ENCODE results near the gene SH3PXD2A. TPM values are rescaled to one million over a fixed set of nuclear protein-coding genes. Genes with fewer than 3 reads are reported as not detected.

SH3PXD2A gene
- total RNA-seq, 2 experiments from 2014 or later, result 14.8 to 16.0 TPM

DNA sequence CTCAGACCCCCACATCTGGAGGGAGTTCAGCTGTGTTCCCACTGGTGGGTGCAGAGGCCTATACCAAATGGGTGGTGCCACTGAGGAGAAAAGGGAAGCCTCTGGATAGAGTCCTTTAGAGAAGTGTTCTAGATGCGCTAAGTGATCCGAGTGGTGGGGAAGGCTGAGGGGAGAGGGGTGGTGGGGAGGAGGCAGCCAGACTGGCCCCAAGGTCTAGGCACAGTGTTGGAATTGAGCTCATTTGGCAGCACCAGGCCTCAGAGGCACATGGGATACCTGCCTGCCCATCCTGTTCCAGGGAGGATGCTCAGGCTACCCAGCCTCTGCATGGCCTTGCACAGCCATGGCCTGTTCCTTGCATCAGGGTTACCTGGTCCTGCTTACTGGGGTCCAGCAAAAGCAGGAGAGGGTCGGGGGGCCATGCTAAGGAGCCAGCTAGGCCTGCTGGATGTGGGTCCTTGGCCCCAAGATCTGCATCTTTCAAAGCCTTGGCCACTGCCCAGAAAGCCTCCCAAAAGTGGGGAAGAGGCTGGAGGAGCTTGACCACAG, 262.3 kb downstream of the SH3PXD2A start:
- Mint-ChIP-seq H3K36me3 (no peaks in the 10 kb centered on the region), H3K27me3 (no peaks in the 10 kb centered on the region), H3K4me3 (no peak overlapping the region), H3K27ac (no peak overlapping the region), H3K9me3 (no peaks in the 10 kb centered on the region), H3K4me1 (peaks cover 4% of the 10 kb centered on the region)
- ATAC-seq (ENCODE audit: low read depth) (no peak), DNase-seq (no peak)
- POLR2A ChIA-PET, result no interaction called here

DNA sequence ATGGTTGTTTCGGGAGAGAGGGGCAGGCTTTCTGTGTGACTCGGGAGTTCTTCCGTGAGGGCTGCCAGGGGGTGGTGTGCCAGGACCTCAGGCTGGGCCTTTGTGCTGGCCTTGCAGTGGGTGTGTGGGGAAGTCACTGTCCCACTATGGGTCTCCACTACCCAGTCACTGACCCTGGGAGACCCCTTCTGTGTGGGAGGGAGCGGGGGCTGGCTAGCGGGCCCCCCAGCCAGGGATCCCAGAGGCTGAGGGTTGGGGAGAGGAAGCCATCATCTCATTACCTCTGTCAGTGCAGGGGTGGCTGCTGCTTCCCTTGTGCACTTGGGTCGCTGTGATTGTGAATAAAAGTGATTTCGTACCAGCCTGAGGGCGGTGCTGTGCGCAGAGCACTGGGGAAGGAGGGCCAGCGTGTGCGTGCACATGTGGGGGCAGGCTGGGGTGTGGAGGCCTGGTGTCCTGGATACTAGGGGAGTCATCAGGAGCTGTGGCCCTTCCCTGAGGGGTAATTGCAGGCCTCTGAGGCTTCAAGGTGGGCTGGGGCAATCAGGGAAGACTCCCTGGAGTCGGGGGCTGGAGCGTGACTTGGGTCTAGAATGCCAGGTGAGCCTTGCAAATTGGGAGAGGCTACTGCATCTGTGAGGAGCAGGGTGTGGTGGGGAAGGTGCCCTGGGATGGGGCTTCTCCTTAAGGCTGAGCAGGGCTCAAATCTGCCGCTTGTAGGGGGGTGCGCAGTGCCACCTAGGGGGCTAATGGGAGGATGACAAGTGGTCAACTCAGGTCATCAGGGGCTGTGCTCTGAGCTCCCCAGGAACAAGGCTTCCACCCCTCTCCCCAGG, 263.0 kb downstream of the SH3PXD2A start:
- Mint-ChIP-seq H3K27me3 (no peaks in the 10 kb centered on the region), H3K27ac (no peak overlapping the region), H3K4me3 (no peak overlapping the region), H3K4me1 (peaks cover 6% of the 10 kb centered on the region), H3K36me3 (no peaks in the 10 kb centered on the region), H3K9me3 (no peaks in the 10 kb centered on the region)
- DNase-seq (peak; percentile 53), ATAC-seq (ENCODE audit: low read depth) (peak; percentile 81)
- POLR2A ChIA-PET, result no interaction called here

DNA sequence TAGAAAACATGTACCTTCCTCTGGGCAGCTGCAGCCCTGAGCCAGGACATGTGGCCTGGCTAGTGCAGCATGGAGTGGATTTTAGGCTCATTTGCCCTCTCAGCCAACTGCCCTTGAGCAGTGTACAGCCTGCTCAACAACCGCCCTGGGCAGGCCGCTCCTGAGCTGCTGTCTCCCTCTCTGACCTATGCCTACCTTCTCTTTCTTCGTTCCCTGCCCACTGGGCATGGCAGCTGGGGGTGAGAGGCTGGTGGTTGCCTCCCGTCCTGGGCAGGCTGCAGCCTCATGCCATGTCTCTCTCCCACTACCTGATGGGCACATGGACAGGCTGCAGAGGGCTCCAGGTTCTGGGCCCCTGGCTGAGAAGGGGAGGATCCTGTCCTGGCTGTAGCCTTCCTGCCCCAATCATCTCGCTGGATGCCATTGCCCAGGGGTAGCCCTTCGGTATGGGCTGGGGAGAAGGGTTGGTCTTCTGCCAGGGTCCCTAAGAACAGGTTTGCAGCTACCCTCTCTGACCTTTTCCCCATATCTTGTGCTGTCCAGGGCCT, 264.6 kb downstream of the SH3PXD2A start:
- ATAC-seq (ENCODE audit: low read depth) (no peak), DNase-seq (no peak)
- Mint-ChIP-seq H3K27me3 (no peaks in the 10 kb centered on the region), H3K4me1 (peaks cover 6% of the 10 kb centered on the region), H3K27ac (no peak overlapping the region), H3K9me3 (no peaks in the 10 kb centered on the region), H3K4me3 (no peak overlapping the region), H3K36me3 (peaks cover 1% of the 10 kb centered on the region)
- POLR2A ChIA-PET, result no interaction called here

DNA sequence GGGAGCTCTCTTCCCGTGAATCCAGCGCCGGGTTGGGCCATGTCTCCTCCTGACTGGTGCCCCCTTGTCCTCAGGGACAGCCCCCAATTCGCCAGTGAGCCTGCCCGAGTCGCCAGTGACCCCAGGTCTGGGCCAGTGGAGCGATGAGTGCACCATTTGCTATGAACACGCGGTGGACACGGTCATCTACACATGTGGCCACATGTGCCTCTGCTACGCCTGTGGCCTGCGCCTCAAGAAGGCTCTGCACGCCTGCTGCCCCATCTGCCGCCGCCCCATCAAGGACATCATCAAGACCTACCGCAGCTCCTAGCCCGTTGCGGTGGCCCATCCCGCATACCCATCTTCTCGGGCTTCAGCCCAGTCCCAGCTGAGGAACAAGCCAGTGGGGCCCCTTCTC, 265.3 kb downstream of the SH3PXD2A start:
- no peaks in the 10 kb centered on the region for H3K9me3 Mint-ChIP-seq
- H3K27me3 Mint-ChIP-seq, result no peaks in the 10 kb centered on the region
- DNase-seq, result no peak
- peaks cover 6% of the 10 kb centered on the region for H3K4me1 Mint-ChIP-seq
- H3K36me3 Mint-ChIP-seq, result peaks cover 1% of the 10 kb centered on the region
- H3K27ac Mint-ChIP-seq, result no peak overlapping the region
- POLR2A ChIA-PET, result no interaction called here
- ATAC-seq (ENCODE audit: low read depth), result no peak
- H3K4me3 Mint-ChIP-seq, result no peak overlapping the region

DNA sequence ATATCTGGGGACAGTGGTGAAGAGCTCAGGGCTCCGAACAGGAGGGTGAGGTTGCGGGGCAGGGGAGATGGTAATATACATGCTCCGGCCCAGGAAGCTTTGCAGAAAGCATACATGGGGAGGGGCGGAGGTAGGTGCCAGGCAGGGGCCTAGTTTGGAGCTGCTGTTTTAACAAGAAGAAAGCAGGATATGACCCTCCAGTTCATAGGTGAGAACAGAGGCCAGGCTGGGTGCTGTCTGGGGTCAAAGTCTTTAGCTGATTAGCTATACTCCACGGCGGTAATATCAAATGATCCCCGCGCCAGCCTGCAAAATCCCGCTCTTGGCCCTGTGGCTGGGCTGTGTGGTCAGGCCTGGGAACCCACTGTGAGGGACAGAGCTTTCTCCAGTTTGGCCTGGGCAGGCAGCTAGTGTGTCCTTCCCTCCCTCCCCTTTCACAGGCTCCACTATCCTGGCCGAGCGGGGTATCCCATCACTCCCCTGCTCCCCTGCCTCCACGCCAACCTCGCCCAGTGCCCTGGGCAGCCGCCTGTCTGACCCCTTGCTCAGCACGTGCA, 266.2 kb downstream of the SH3PXD2A start:
- POLR2A ChIA-PET, result no interaction called here
- H3K27ac Mint-ChIP-seq, result no peak overlapping the region
- no peaks in the 10 kb centered on the region for H3K9me3 Mint-ChIP-seq
- peaks cover 6% of the 10 kb centered on the region for H3K4me1 Mint-ChIP-seq
- no peak for DNase-seq
- H3K36me3 Mint-ChIP-seq, result peaks cover 1% of the 10 kb centered on the region
- H3K4me3 Mint-ChIP-seq, result no peak overlapping the region
- no peak for ATAC-seq (ENCODE audit: low read depth)
- H3K27me3 Mint-ChIP-seq, result no peaks in the 10 kb centered on the region

DNA sequence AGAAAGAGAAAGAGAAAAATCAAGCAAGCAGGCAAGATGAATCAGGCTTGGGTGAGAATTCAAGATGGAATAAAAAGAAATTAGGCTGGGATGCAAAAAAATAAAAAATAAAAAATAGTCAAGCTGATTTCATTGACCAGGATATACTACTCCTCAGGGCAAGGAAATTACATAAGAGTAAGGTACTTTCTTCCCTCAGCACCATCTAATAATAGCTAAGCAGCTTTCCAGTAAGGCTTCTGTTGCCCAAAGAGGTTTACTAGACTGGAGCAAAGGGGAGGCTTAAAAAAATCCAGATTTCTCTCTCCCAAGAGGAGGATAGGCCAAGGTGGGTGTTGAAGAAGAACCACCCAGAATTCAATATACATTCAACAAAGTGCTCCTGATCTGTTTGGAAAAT, 268.3 kb downstream of the SH3PXD2A start:
- Mint-ChIP-seq H3K27ac (no peak overlapping the region), H3K4me3 (no peak overlapping the region), H3K27me3 (no peaks in the 10 kb centered on the region), H3K4me1 (peaks cover 10% of the 10 kb centered on the region), H3K9me3 (no peaks in the 10 kb centered on the region), H3K36me3 (peaks cover 3% of the 10 kb centered on the region)
- DNase-seq (no peak), ATAC-seq (ENCODE audit: low read depth) (no peak)
- POLR2A ChIA-PET, result no interaction called here

DNA sequence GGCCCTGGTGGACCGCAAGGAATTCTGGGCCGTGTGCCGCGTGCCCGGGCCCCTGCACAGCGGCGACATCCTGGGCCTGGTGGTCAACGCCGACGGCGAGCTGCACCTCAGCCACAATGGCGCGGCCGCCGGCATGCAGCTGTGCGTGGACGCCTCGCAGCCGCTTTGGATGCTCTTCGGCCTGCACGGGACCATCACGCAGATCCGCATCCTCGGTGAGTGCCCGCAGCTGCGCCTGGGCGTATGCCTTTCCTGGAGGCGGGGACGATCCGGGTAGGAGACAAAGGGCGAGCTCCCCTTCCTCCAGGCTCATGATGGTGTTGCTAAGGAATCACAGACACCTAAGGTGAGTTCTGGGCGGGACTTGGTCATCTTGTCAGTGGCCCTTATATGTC, 270.4 kb downstream of the SH3PXD2A start:
- Mint-ChIP-seq H3K27ac (peak overlapping the region; percentile 23), H3K27me3 (no peaks in the 10 kb centered on the region), H3K9me3 (no peaks in the 10 kb centered on the region), H3K4me1 (peaks cover 10% of the 10 kb centered on the region), H3K36me3 (peaks cover 3% of the 10 kb centered on the region), H3K4me3 (peak overlapping the region; percentile 46)
- DNase-seq (no peak), ATAC-seq (ENCODE audit: low read depth) (no peak)
- POLR2A ChIA-PET, result interaction anchor here (0.5 to 1.8 kb wide), 6 partner anchors 18 to 1111 kb away, joined by 3 to 7 read pairs (median 3); partner anchors contain the start of gene NEURL1

DNA sequence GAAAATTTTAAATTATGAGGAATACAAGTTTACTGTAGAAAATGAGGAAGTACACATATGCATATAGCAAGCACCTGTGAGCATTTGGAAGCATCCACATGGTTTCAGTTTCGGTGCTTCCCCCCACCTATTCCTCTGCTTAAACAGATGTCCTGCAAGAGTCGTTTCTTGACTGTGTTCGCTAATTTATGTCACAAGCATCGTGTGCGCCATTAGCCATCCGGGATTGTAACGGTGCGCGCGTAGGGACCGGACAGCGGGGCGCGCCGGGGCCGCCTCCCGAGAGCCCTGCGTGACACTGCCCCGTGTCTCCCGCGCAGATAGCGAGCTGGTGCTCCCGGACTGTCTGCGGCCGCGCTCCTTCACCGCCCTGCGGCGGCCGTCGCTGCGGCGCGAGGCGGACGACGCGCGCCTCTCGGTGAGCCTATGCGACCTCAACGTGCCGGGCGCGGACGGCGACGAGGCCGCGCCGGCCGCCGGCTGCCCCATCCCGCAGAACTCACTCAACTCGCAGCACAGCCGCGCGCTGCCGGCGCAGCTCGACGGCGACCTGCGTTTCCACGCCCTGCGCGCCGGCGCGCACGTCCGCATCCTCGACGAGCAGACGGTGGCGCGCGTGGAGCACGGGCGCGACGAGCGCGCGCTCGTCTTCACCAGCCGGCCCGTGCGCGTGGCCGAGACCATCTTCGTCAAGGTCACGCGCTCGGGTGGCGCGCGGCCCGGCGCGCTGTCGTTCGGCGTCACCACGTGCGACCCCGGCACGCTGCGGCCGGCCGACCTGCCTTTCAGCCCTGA, 271.0 kb downstream of the SH3PXD2A start:
- H3K4me1 Mint-ChIP-seq, result peaks cover 10% of the 10 kb centered on the region
- POLR2A ChIA-PET, result interaction anchor here (0.5 to 1.8 kb wide), 9 partner anchors 19 to 1110 kb away, joined by 3 to 7 read pairs (median 3); partner anchors contain the start of gene TAF5
- peak overlapping the region; percentile 93 for H3K4me3 Mint-ChIP-seq
- H3K27ac Mint-ChIP-seq, result peak overlapping the region; percentile 90
- DNase-seq (peak; percentile 80), ATAC-seq (ENCODE audit: low read depth) (peak; percentile 78)
- H3K9me3 Mint-ChIP-seq, result no peaks in the 10 kb centered on the region
- H3K27me3 Mint-ChIP-seq, result no peaks in the 10 kb centered on the region
- peaks cover 3% of the 10 kb centered on the region for H3K36me3 Mint-ChIP-seq

DNA sequence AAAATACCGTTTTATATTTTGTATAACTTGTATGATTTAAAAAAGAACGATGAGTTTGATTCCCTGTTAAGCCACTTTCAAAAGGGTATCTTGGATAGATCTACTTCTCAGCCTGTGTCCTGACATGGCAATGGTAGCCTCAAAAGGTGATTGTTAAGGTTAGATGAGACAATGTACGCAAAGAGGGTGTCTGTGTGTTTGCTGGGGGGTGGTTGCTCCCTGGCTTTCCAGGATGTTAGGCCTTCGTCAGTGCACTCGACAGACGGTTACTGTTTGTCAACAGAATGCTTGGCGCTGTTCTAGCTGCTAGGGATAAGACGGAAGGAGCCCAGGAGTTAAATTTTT, 271.5 kb downstream of the SH3PXD2A start:
- peaks cover 10% of the 10 kb centered on the region for H3K4me1 Mint-ChIP-seq
- no peaks in the 10 kb centered on the region for H3K27me3 Mint-ChIP-seq
- peak overlapping the region; percentile 90 for H3K27ac Mint-ChIP-seq
- H3K9me3 Mint-ChIP-seq, result no peaks in the 10 kb centered on the region
- DNase-seq (no peak), ATAC-seq (ENCODE audit: low read depth) (peak; percentile 16)
- H3K4me3 Mint-ChIP-seq, result peak overlapping the region; percentile 93
- POLR2A ChIA-PET, result interaction anchor here (0.9 to 1.8 kb wide), 2 partner anchors 77 to 91 kb away, joined by 3 to 7 read pairs; no protein-coding TSS in a partner anchor
- H3K36me3 Mint-ChIP-seq, result peaks cover 3% of the 10 kb centered on the region

DNA sequence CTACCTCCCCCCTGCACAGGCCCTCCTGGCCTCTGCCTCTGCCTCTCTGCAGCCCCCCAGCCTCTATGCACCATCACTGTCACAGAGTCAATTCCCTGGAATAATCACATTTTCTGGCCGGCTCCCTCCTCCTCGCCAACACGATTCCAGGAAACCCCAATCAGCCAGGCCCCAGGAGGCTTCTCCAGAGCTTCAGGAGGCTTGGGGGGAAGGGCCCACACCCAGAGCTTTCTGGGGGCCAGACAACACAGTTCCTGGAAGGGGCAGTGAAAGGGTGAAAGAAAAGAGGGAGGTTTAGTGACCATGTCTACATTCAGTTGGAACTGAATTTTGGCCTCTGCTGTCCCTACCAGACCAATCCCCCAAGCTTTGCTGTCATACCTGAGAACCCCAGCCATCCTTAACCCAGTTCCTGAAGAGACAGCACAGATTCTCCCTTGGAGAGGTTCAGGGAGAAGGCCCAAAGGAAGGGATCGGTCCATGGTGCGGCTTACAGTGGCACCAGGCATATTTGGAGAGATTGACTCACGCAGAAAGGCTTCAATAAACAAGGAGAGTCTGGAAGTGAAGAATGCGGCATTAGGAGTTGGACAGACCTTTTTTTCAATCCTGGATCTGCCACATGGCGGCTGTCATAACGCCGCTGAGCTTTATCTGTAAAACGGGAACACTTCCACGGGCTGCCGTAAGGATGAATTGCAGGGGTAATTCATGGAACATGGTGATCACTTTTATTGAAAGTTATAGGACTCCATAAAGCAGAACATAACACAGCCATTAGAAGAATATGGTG, 272.8 kb downstream of the SH3PXD2A start:
- POLR2A ChIA-PET, result interaction anchor here (0.5 kb wide), 1 partner anchor 9 kb away, joined by 3 read pairs; no protein-coding TSS in a partner anchor

DNA sequence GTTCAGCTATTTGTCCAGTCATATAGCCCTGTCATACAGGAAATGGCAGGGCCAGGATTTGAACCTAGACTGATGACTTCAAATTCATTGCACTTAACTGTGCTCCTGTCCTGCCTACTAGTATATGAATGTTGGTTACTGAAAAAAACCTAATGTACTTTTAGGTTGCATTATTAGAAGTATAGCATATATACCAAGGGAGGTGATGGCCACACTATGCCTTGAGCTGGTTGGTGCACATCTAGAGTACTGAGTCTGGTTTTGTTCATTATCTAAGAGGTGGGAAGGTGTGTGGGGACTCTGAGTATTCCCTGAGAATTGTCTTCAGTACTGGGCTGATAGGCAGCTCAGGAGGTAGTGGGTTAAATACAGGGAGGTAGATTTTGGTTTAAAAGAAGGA, 273.9 kb downstream of the SH3PXD2A start:
- POLR2A ChIA-PET, result no interaction called here
- no peaks in the 10 kb centered on the region for H3K9me3 Mint-ChIP-seq
- H3K36me3 Mint-ChIP-seq, result peaks cover 3% of the 10 kb centered on the region
- no peak for DNase-seq
- H3K27me3 Mint-ChIP-seq, result no peaks in the 10 kb centered on the region
- no peak overlapping the region for H3K4me3 Mint-ChIP-seq
- H3K27ac Mint-ChIP-seq, result peak overlapping the region; percentile 64
- H3K4me1 Mint-ChIP-seq, result peaks cover 6% of the 10 kb centered on the region
- ATAC-seq (ENCODE audit: low read depth), result no peak

More for the DNA sequence above, 272.8 kb downstream of the SH3PXD2A start:
- Mint-ChIP-seq H3K9me3 (no peaks in the 10 kb centered on the region), H3K27me3 (no peaks in the 10 kb centered on the region), H3K27ac (no peak overlapping the region), H3K4me1 (peaks cover 7% of the 10 kb centered on the region), H3K4me3 (no peak overlapping the region), H3K36me3 (peaks cover 3% of the 10 kb centered on the region)
- ATAC-seq (ENCODE audit: low read depth), result no peak
- no peak for DNase-seq

DNA sequence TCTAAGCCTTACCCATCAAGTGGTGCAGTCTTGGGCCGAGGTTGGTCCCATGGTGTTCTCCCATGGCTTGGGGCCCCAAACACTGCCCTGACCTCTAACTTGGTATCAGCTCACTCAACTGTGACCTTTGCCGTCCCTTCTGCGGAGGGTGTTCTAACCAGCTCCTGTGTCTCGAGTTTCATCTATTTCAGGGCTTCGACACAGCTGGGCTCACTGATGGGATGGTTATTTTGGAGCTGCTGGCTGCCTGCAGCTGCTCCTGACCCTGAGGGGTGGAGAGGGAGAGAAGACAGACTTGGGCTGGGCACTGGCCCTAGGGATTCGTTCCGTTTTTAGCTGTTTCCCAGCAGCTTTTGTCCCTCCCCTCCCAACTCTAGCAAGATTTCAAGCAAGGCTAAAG, 274.9 kb downstream of the SH3PXD2A start:
- peaks cover 2% of the 10 kb centered on the region for H3K36me3 Mint-ChIP-seq
- POLR2A ChIA-PET, result no interaction called here
- ATAC-seq (ENCODE audit: low read depth) (no peak), DNase-seq (no peak)
- no peaks in the 10 kb centered on the region for H3K9me3 Mint-ChIP-seq
- H3K4me3 Mint-ChIP-seq, result no peak overlapping the region
- no peak overlapping the region for H3K27ac Mint-ChIP-seq
- peaks cover 6% of the 10 kb centered on the region for H3K4me1 Mint-ChIP-seq
- no peaks in the 10 kb centered on the region for H3K27me3 Mint-ChIP-seq

Measured in activated naive CD8-positive, alpha-beta T cell treated with anti-CD3 and anti-CD28 coated beads, Interleukin-2, amount 10 ng/mL, durations not matched to agents 7 days and 5 days (primary cell).